Spleen (tissue), 7 donors: ENCODE data around the gene CNPY2.

ENCODE experiments used
- CTCF ChIP-seq, 11 experiments: fragments of 200-600 bp in 7 of 11; fragments of 450-650 bp in 4 of 11; sonication (generic) in 4 of 11; IDR thresholded peaks in 8 of 11; conservative IDR thresholded peaks in 3 of 11; 1 replicate in 7 of 11; 2 replicates in 4 of 11; pipeline versions ENCODE4 v1.4.0 to v1.8.0; 2016 to 2021; ENCODE audit warnings: antibody characterized with exemption in 11 of 11, inconsistent platforms in 4 of 11, mild to moderate bottlenecking in 1 of 11
- POLR2A ChIP-seq, 3 donors: fragments of 450-650 bp; IDR thresholded peaks; one replicate each; pipeline ENCODE4 v1.5.1; 2017; ENCODE audit warnings: antibody characterized with exemption in 3 of 3, mild to moderate bottlenecking in 1 of 3
- POLR2AphosphoS5 ChIP-seq, 3 donors: sonication (generic); formaldehyde crosslinking; IDR thresholded peaks; one replicate each; pipeline ENCODE4 v1.5.1; 2017; ENCODE audit warnings: antibody characterized with exemption in 3 of 3
- donor health status: DM: no; HTN: no; CAD: no; lungs with moderate emphysema.
- donor health status: DM: no; HTN: no; CAD: no.
- donor health status: DM: no; HTN: no; CAD: no.

DNA sequence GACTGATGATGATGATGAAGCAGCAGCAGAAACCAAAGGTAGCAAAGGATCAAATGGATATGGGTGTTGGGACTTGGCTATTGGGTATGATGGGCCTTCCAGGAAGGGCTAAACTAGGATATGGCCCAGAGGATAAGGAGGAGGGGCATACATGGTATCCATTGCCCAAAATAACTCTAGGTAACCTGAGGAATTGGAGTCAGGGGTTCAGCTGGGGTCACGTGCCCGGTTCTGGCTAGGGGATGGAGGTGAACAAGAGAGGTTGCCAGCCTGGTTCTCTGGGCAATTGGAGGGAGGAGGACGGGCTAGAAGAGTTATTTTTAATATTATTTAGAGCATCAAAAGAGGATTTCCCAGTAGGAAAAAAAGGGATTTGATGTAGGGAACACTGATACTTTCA, 54.9 kb downstream of the CNPY2 start:
- TF ChIP-seq CTCF (IDR thresholded peaks at IDR 0.05 in 8 of 11, conservative IDR thresholded peaks at IDR 0.05 in 3 of 11) (no peak), POLR2A (IDR thresholded peaks at IDR 0.05) (no peak), POLR2AphosphoS5 (IDR thresholded peaks at IDR 0.05) (no peak)
